K562 (cell line): ENCODE results near the gene GPAT3.

Source experiments
- ETV5 ChIP-seq: sonication (generic); formaldehyde crosslinking; IDR thresholded peaks from 2 replicates; pipeline ENCODE4 v1.4.0; 2020; ENCODE audit warnings: low read depth, mild to moderate bottlenecking, missing genetic modification reagents
- HDAC2 ChIP-seq: fragments of 450-650 bp; IDR thresholded peaks from 2 replicates; pipeline ENCODE4 v1.6.1; 2016; ENCODE audit warnings: mild to moderate bottlenecking
- HOMEZ ChIP-seq: fragments of 250-450 bp; sonication (Bioruptor Pico); IDR thresholded peaks from 2 replicates; pipeline ENCODE4 v1.4.0; 2020; ENCODE audit warnings: mild to moderate bottlenecking, moderate library complexity
- JUN ChIP-seq, 2 experiments: sonication (generic) in 1 of 2; formaldehyde crosslinking in 1 of 2; IDR thresholded peaks; 2 replicates each; pipeline versions ENCODE4 v1.6.1 to v1.8.0; 2012 to 2022; ENCODE audit warnings: borderline replicate concordance in 2 of 2, mild to moderate bottlenecking in 2 of 2, improper control_type of control experiment in 1 of 2, low read depth in 1 of 2, low read length in 1 of 2, missing genetic modification reagents in 1 of 2
- POLR2AphosphoS5 ChIP-seq: IDR thresholded peaks from 2 replicates; pipeline ENCODE4 v1.6.1; 2011; ENCODE audit warnings: mild to moderate bottlenecking, low read depth, low read length, moderate library complexity; ENCODE audit not compliant: control insufficient read depth, insufficient read depth
- SREBF2 ChIP-seq: sonication (generic); formaldehyde crosslinking; IDR thresholded peaks from 2 replicates; pipeline ENCODE4 v1.4.0; 2020; ENCODE audit warnings: mild to moderate bottlenecking, missing genetic modification reagents
- ZBTB17 ChIP-seq: fragments of 450-650 bp; formaldehyde crosslinking; IDR thresholded peaks from 2 replicates; pipeline ENCODE4 v1.4.0; 2020; ENCODE audit warnings: mild to moderate bottlenecking
- ZNF512 ChIP-seq: IDR thresholded peaks from 2 replicates; pipeline ENCODE4 v1.6.1; 2016; ENCODE audit warnings: missing genetic modification characterization, missing compliant biosample characterization

GRCh38 chr4:83599183-83599582, 63.3 kb downstream of the GPAT3 start:
- no peak for TF ChIP-seq SREBF2 (CRISPR knock-in tag)
- no peak for TF ChIP-seq ZNF512
- TF ChIP-seq ETV5 (CRISPR knock-in tag), result no peak
- no peak for TF ChIP-seq POLR2AphosphoS5
- no peak for TF ChIP-seq HDAC2
- TF ChIP-seq ZBTB17 (CRISPR knock-in tag), result no peak
- TF ChIP-seq JUN (IDR thresholded peaks at IDR 0.05; ENCODE audit: borderline replicate concordance, low read depth, low read length), result no peak
- no peak for TF ChIP-seq JUN (CRISPR knock-in tag; IDR thresholded peaks at IDR 0.05; ENCODE audit: borderline replicate concordance)
- TF ChIP-seq HOMEZ, result no peak
